Measurements from ENCODE around the gene NSRP1.

DNA sequence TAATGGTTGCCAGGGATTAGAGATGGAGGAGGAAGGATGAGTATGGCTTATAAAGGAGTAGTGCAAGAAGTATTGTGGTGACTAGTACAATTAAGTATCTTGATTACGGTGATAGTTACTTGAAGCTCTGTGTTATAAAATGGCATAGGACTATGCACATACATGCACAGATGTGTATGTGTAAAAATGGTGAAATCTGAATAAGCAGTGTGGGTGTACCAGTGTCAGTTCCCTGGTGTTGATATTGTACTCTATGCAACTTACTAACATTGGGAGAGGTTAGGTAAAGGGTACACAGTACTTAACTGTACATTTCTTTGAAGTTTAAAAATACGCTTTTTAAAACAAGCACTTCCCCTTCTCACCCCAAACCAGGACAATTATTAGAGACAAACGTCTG, 48.5 kb downstream of the NSRP1 start:
- TF ChIP-seq ZNF384 (IDR thresholded peaks at IDR 0.05), result no peak
- TF ChIP-seq TARDBP (IDR thresholded peaks at IDR 0.05), result no peak
- TF ChIP-seq LEF1 (IDR thresholded peaks at IDR 0.05; ENCODE audit: borderline replicate concordance), result no peak
- no peak for TF ChIP-seq FOXM1 (IDR thresholded peaks at IDR 0.05; ENCODE audit: borderline replicate concordance)
- no peak for TF ChIP-seq SP1 (IDR thresholded peaks at IDR 0.05)
- no peak for TF ChIP-seq SUZ12 (IDR thresholded peaks at IDR 0.05)
- no peak for TF ChIP-seq HDGF (IDR thresholded peaks at IDR 0.05; ENCODE audit: borderline replicate concordance)
- TF ChIP-seq, protein P1, sequence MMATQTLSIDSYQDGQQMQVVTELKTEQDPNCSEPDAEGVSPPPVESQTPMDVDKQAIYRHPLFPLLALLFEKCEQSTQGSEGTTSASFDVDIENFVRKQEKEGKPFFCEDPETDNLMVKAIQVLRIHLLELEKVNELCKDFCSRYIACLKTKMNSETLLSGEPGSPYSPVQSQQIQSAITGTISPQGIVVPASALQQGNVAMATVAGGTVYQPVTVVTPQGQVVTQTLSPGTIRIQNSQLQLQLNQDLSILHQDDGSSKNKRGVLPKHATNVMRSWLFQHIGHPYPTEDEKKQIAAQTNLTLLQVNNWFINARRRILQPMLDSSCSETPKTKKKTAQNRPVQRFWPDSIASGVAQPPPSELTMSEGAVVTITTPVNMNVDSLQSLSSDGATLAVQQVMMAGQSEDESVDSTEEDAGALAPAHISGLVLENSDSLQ (IDR thresholded peaks at IDR 0.05), result no peak
- no peak for TF ChIP-seq FOXK2 (IDR thresholded peaks at IDR 0.05)

Data from HEK293T (cell line).